ENCODE measurements around the gene ORM1. TPM values are rescaled to one million over a fixed set of nuclear protein-coding genes. Genes with fewer than 3 reads are reported as not detected.

Gene ORM1
- total and polyA plus RNA-seq, 10 of the 15 experiments (the other 5 are each of a cell fraction or from before 2014, with no cell fraction given): 4.4 TPM; not detected in 9

- FAIRE-seq: no peak
These were observed 38.4 kb upstream of the ORM1 start for GRCh38 chr9:114284316-114285060.

More at GRCh38 chr9:114284316-114285060, 38.4 kb upstream of the ORM1 start:
- Histone ChIP-seq H3K27me3 (replicated peaks in 1 of 2; ENCODE audit: control insufficient read depth in 2 of 2, insufficient read depth in 2 of 2, low read length in 1 of 2) (peaks cover 0 to 3% of the 10 kb centered on the region in 2 experiments; a peak in 1 of 4 replicates), H3K4me2 (ENCODE audit: control insufficient read depth, insufficient read depth) (no peak overlapping the region), H4K20me1 (ENCODE audit: control insufficient read depth, insufficient read depth) (no peaks in the 10 kb centered on the region), H3K9ac (ENCODE audit: control insufficient read depth, insufficient read depth, low read length) (no peak overlapping the region), H3K9me3 (replicated peaks; ENCODE audit: control insufficient read depth, insufficient read depth, low read length) (no peaks in the 10 kb centered on the region), H3K36me3 (ENCODE audit: control insufficient read depth in 2 of 2, insufficient read depth in 2 of 2, low read length in 1 of 2) (no peaks in the 10 kb centered on the region), H3K27ac (ENCODE audit: control insufficient read depth, insufficient read depth) (no peak overlapping the region), H3K4me3 (no peak overlapping the region), H3K79me2 (ENCODE audit: control insufficient read depth, insufficient read depth, low read length) (no peaks in the 10 kb centered on the region), H3K4me1 (ENCODE audit: control insufficient read depth, insufficient read depth, low read length) (no peaks in the 10 kb centered on the region), H2AFZ (ENCODE audit: control insufficient read depth, low read depth, low read length) (no peak overlapping the region)
- no peak for TF ChIP-seq ETV6 (conservative IDR thresholded peaks at IDR 0.05 in 1 of 2, IDR thresholded peaks at IDR 0.05 in 1 of 2; ENCODE audit: borderline replicate concordance in 1 of 2, low read depth in 1 of 2)
- no peak for TF ChIP-seq EGR1 (IDR thresholded peaks at IDR 0.05; ENCODE audit: borderline replicate concordance in 1 of 2, low read depth in 2 of 2, low read length in 2 of 2)
- TF ChIP-seq FOXK2 (IDR thresholded peaks at IDR 0.05): no peak
- TF ChIP-seq RAD21 (IDR thresholded peaks at IDR 0.05; ENCODE audit: insufficient read depth, low read depth, low read length): no peak
- TF ChIP-seq KLF5 (IDR thresholded peaks at IDR 0.05; ENCODE audit: partially characterized antibody): no peak
- no peak for TF ChIP-seq SMAD5 (IDR thresholded peaks at IDR 0.05; ENCODE audit: low read depth)
- TF ChIP-seq CHD2 (IDR thresholded peaks at IDR 0.05; ENCODE audit: borderline replicate concordance, low read depth, low read length): no peak
- TF ChIP-seq CREB1 (IDR thresholded peaks at IDR 0.05; ENCODE audit: low read depth): no peak
- no peak for TF ChIP-seq CBX3 (IDR thresholded peaks at IDR 0.05; ENCODE audit: borderline replicate concordance, low read depth)
- TF ChIP-seq HCFC1 (IDR thresholded peaks at IDR 0.05; ENCODE audit: low read length): no peak
- no peak for TF ChIP-seq ZBTB4 (CRISPR knock-in tag; IDR thresholded peaks at IDR 0.05)
- DNase-seq (ENCODE audit: low read depth, low spot score): no peak
- ChIA-PET POLR2A (no interaction called here), CTCF (no interaction called here), RAD21 (ENCODE audit: unreplicated experiment) (no interaction called here), SMC1A (ENCODE audit: uncharacterized antibody, unreplicated experiment) (no interaction called here)
- 16% methylated on average over 11 of the region's 11 CpGs for WGBS (ENCODE audit: insufficient coverage, insufficient replicate concordance, low lambda C conversion rate, missing lambda C conversion rate)
- no TSS peak for BruUV-seq (replicated peaks)
- ATAC-seq: no peak
- intact Hi-C loops (cut with micrococcal nuclease; ENCODE audit: unreplicated experiment) (no loop called here), in situ Hi-C loops (cut with MboI) (loop anchor here (10.0 to 25.0 kb wide), 2 partner anchors 130 to 197 kb away; partner anchors contain the start of genes AMBP, COL27A1 and KIF12)

Measured in GM12878 (cell line).